ENCODE measurements around the gene ERAL1.

DNA sequence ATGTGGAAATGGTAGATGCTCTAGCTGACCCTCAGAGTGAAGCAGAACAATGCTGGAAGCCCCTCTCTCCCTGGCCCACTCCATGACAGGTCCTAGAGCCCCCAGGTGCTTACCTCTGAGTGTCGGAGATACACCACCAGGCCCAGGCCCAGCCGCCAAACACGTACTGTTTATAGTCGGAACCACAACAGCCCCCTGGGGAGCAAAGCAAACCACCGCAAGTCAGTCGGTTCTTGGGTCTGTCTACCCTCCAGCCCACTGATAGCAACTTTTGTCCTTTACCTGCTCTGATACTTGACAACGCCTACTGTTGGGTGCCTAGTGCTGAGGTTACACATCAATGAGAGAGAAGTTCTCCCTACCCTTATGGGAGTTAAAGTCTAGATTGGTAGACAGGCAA is 34.0 kb downstream of the ERAL1 start:
- TF ChIP-seq, protein P1, sequence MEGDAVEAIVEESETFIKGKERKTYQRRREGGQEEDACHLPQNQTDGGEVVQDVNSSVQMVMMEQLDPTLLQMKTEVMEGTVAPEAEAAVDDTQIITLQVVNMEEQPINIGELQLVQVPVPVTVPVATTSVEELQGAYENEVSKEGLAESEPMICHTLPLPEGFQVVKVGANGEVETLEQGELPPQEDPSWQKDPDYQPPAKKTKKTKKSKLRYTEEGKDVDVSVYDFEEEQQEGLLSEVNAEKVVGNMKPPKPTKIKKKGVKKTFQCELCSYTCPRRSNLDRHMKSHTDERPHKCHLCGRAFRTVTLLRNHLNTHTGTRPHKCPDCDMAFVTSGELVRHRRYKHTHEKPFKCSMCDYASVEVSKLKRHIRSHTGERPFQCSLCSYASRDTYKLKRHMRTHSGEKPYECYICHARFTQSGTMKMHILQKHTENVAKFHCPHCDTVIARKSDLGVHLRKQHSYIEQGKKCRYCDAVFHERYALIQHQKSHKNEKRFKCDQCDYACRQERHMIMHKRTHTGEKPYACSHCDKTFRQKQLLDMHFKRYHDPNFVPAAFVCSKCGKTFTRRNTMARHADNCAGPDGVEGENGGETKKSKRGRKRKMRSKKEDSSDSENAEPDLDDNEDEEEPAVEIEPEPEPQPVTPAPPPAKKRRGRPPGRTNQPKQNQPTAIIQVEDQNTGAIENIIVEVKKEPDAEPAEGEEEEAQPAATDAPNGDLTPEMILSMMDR (IDR thresholded peaks at IDR 0.05) = no peak
- no peak for TF ChIP-seq POLR2A (IDR thresholded peaks at IDR 0.05)

All from heart left ventricle (tissue), 13 donors.